NOMO-1 treated with DMSO at 0.1 percent for 48 hours (cell line): ENCODE data around the gene HIPK2.

Experiments
- DNase-seq: peaks from one replicate; lab custom pipeline; 2025; ENCODE audit not compliant: unreplicated experiment; lab: John Stamatoyannopoulos, UW

Gene HIPK2

GRCh38 chr7:139718141-139718540, 59.7 kb downstream of the HIPK2 start:
- DNase-seq = no peak

- no peak for DNase-seq
These were observed 61.4 kb downstream of the HIPK2 start for GRCh38 chr7:139716156-139716942.

GRCh38 chr7:139715194-139715815, 62.5 kb downstream of the HIPK2 start:
- no peak for DNase-seq

GRCh38 chr7:139714163-139714901, 63.5 kb downstream of the HIPK2 start:
- no peak for DNase-seq

- DNase-seq = no peak
These were observed 64.2 kb downstream of the HIPK2 start for GRCh38 chr7:139713526-139714162.

GRCh38 chr7:139713061-139713460, 64.7 kb downstream of the HIPK2 start:
- DNase-seq = no peak

GRCh38 chr7:139711991-139712743, 65.6 kb downstream of the HIPK2 start:
- DNase-seq = no peak

GRCh38 chr7:139710036-139710435, 67.8 kb downstream of the HIPK2 start:
- DNase-seq = no peak

GRCh38 chr7:139709485-139709884, 68.3 kb downstream of the HIPK2 start:
- DNase-seq = no peak

- no peak for DNase-seq
These were observed 69.3 kb downstream of the HIPK2 start for GRCh38 chr7:139708541-139708940.

- DNase-seq = no peak
These were observed 71.0 kb downstream of the HIPK2 start for GRCh38 chr7:139706837-139707236.

GRCh38 chr7:139704308-139704879, 73.4 kb downstream of the HIPK2 start:
- DNase-seq = no peak

GRCh38 chr7:139703487-139704307, 74.1 kb downstream of the HIPK2 start:
- no peak for DNase-seq

GRCh38 chr7:139702811-139703486, 74.8 kb downstream of the HIPK2 start:
- DNase-seq = no peak

GRCh38 chr7:139702313-139702731, 75.5 kb downstream of the HIPK2 start:
- no peak for DNase-seq

- DNase-seq = no peak
These were observed 75.9 kb downstream of the HIPK2 start for GRCh38 chr7:139701908-139702307.

GRCh38 chr7:139700505-139701235, 77.1 kb downstream of the HIPK2 start:
- DNase-seq = no peak
